ENCODE measurements around the gene B4GALT5.

The B4GALT5 gene

GRCh38 chr20:49589747-49590146 is 123.9 kb downstream of the B4GALT5 start:
- DNase-seq: no peak

DNA sequence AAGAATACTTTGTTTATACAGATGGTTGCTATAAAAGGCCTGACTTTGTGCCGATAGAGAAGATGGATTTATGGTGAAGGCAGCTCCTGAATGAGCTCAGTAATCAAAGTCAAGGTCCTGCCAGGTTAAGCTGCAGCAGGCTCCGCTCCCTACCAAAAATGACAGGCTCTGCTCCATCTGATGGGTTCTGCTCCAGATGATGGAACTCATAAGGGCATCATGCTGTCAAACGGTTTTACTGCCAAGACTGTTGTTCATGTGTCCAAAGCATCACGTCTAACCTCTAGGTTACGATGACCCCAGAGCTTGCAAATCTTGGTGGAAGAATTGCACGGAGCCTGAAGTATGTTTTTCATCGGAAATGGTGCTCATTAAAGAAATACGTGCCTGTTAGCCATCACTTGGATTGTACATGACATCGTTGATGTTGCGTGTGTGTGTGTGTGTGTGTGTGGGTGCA is 126.5 kb downstream of the B4GALT5 start:
- DNase-seq: no peak

GRCh38 chr20:49585585-49586245 is 128.0 kb downstream of the B4GALT5 start:
- no peak for DNase-seq

GRCh38 chr20:49584418-49585382 is 129.0 kb downstream of the B4GALT5 start:
- no peak for DNase-seq

GRCh38 chr20:49583669-49584417 is 129.8 kb downstream of the B4GALT5 start:
- DNase-seq: peak in 1 of 56 donors; percentile 9

DNA sequence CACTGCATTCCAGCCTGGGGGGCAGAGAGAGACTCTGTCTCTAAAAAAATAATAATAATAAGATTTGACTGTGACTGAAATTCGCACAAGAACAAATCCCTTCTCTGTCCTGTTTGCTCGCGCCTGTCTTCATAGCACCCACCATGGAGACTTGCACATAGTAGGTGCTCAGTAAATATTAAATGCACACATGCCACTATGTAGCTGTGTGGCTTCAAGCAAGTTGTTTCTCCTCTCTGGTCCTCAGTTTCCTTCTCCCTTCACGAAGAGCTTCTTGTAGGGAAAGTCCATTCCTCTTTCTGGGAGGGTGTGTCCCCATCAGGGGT is 130.4 kb downstream of the B4GALT5 start:
- DNase-seq: no peak
